ENCODE measurements around the gene ATP5MC2. TPM values are rescaled to one million over a fixed set of nuclear protein-coding genes. Genes with fewer than 3 reads are reported as not detected.
A peak's percentile ranks its signal among the peaks of the same experiment; 100 is the strongest.

Gene ATP5MC2
- total RNA-seq, 1 experiment from 2014 or later: 322 TPM

DNA sequence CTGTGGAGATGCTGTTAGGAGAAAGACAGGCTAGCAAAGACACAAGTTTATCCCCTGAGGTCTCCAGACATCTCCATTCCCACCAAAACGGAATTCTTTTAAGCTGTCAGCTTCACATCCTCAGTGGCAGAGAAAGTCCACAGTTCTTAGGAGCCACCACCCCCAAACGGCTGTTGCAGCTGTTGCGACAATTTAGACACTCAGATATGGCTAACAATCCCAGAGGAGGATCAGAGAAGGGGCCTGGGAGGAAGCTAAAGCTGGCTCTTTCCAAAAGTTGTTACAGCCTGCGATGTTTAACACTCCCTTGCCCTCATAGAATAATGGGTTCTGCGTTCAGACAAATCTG lies 1.9 kb upstream of the ATP5MC2 start:
- TF ChIP-seq EZH2phosphoT487 (IDR thresholded peaks at IDR 0.05; ENCODE audit: borderline replicate concordance, low read length) (no peak), EZH2 (IDR thresholded peaks at IDR 0.05; ENCODE audit: low read length, unreplicated experiment) (no peak)
- TF ChIP-seq, protein P1, sequence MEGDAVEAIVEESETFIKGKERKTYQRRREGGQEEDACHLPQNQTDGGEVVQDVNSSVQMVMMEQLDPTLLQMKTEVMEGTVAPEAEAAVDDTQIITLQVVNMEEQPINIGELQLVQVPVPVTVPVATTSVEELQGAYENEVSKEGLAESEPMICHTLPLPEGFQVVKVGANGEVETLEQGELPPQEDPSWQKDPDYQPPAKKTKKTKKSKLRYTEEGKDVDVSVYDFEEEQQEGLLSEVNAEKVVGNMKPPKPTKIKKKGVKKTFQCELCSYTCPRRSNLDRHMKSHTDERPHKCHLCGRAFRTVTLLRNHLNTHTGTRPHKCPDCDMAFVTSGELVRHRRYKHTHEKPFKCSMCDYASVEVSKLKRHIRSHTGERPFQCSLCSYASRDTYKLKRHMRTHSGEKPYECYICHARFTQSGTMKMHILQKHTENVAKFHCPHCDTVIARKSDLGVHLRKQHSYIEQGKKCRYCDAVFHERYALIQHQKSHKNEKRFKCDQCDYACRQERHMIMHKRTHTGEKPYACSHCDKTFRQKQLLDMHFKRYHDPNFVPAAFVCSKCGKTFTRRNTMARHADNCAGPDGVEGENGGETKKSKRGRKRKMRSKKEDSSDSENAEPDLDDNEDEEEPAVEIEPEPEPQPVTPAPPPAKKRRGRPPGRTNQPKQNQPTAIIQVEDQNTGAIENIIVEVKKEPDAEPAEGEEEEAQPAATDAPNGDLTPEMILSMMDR (conservative IDR thresholded peaks at IDR 0.05; ENCODE audit: low read depth, low read length): no peak
- peaks cover 5% of the 10 kb centered on the region; the same call in 1 of the 2 replicates for H3K36me3 ChIP-seq (ENCODE audit: low read depth, low read length)
- H3K9me2 ChIP-seq (replicated peaks; ENCODE audit: low read length): no peaks in the 10 kb centered on the region
- no peak for ATAC-seq
- BruUV-seq (replicated peaks): no TSS peak
- H2AFZ ChIP-seq (ENCODE audit: low read length): no peak overlapping the region
- no peaks in the 10 kb centered on the region for H4K20me1 ChIP-seq (ENCODE audit: low read length)
- peaks cover 16% of the 10 kb centered on the region for H3K4me1 ChIP-seq (ENCODE audit: insufficient read depth, low read length)
- no peak overlapping the region for H3K4me3 ChIP-seq (ENCODE audit: low read length)
- no peak overlapping the region for H3K27ac ChIP-seq (ENCODE audit: low read length)
- DNase-seq: no peak
- H3K9me3 ChIP-seq (ENCODE audit: low read length): no peaks in the 10 kb centered on the region
- ChIA-PET CTCF (interaction anchor here (0.5 kb wide), 1 partner anchor 514 kb away, joined by 4 read pairs; no protein-coding TSS in a partner anchor), POLR2A (ENCODE audit: unreplicated experiment) (no interaction called here)
- intact Hi-C loops (cut with micrococcal nuclease): loop anchor here (2.0 kb wide), 1 partner anchor 79 kb away; no protein-coding TSS in a partner anchor
- H3K9ac ChIP-seq (ENCODE audit: low read length): no peak overlapping the region
- H3K27me3 ChIP-seq (ENCODE audit: low read length): no peaks in the 10 kb centered on the region
- no peaks in the 10 kb centered on the region for H3F3A ChIP-seq (ENCODE audit: low read length, unreplicated experiment)
- no peak overlapping the region for H3K4me2 ChIP-seq (ENCODE audit: low read length)
- H3K79me2 ChIP-seq (ENCODE audit: low read length): peaks cover 20% of the 10 kb centered on the region

DNA sequence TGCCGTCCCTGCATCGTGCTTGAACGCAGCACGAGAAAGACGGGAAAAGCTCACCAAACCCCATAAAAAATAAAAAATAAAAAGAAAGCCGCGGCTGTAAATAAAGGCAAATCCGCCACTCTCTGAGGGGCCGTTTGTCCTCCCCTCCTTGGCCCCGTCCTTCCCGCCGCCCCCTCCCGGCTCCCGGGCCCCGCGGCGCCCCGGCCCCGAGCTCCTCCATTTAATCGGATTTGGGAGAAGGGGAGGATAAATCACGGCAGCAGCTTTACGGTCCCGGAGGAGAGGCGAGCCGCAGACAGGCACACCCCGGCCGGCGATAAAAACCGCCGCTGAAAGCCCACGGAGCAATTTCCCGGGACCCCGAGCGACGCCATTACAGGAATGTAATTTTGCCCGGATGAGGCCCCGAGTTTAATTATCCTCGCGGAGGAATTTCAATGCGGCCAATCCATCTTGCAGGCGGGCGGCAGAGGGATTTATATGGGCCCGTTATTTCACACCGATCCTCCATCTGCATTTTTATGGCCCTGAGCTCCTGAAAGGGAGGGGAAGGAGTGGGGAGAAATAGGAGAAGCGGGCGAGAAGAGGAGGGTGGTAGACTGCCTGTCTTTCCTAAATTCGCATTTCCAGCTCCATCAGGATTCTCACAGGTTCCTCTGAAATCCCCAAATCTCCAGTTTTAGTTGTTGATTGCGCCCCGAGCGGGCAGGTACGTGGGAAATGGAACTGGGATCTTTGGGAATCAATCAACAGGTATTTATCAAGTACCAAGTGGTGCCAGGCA lies 1.3 kb upstream of the ATP5MC2 start:
- peaks cover 20% of the 10 kb centered on the region for H3K79me2 ChIP-seq (ENCODE audit: low read length)
- H2AFZ ChIP-seq (ENCODE audit: low read length): peak overlapping the region; percentile 93; the same call in 1 of the 2 replicates
- BruUV-seq (replicated peaks): no TSS peak
- TF ChIP-seq EZH2phosphoT487 (IDR thresholded peaks at IDR 0.05; ENCODE audit: borderline replicate concordance, low read length): no peak
- TF ChIP-seq EZH2 (IDR thresholded peaks at IDR 0.05; ENCODE audit: low read length, unreplicated experiment): no peak
- TF ChIP-seq, protein P1 (conservative IDR thresholded peaks at IDR 0.05; ENCODE audit: low read depth, low read length): no peak
- no peak overlapping the region for H3K27ac ChIP-seq (ENCODE audit: low read length)
- no peak overlapping the region for H3K9ac ChIP-seq (ENCODE audit: low read length)
- H3K9me2 ChIP-seq (replicated peaks; ENCODE audit: low read length): no peaks in the 10 kb centered on the region
- no peak overlapping the region for H3K4me3 ChIP-seq (ENCODE audit: low read length)
- H3K36me3 ChIP-seq (ENCODE audit: low read depth, low read length): peaks cover 5% of the 10 kb centered on the region; the same call in 1 of the 2 replicates
- H3K4me2 ChIP-seq (ENCODE audit: low read length): no peak overlapping the region
- no peaks in the 10 kb centered on the region for H3K27me3 ChIP-seq (ENCODE audit: low read length)
- DNase-seq (no peak), ATAC-seq (no peak)
- peaks cover 16% of the 10 kb centered on the region for H3K4me1 ChIP-seq (ENCODE audit: insufficient read depth, low read length)
- H4K20me1 ChIP-seq (ENCODE audit: low read length): no peaks in the 10 kb centered on the region
- H3K9me3 ChIP-seq (ENCODE audit: low read length): no peaks in the 10 kb centered on the region
- no peaks in the 10 kb centered on the region for H3F3A ChIP-seq (ENCODE audit: low read length, unreplicated experiment)
- ChIA-PET POLR2A (ENCODE audit: unreplicated experiment) (no interaction called here), CTCF (interaction anchor here (0.5 to 0.7 kb wide), 3 partner anchors 29 to 515 kb away, joined by 4 read pairs; no protein-coding TSS in a partner anchor)
- intact Hi-C loops (cut with micrococcal nuclease): loop anchor here (2.0 kb wide), 1 partner anchor 78 kb away; no protein-coding TSS in a partner anchor
